Activated naive CD8-positive, alpha-beta T cell (primary cell): ENCODE results near the gene ZBTB5.
"Not testable (repeated sequence)": the region's sequence is repeated elsewhere in the genome, so short reads cannot be mapped to it uniquely, and the experiment has no call there.

Source experiments
- H3K27ac Mint-ChIP-seq: one replicate; pipeline ENCODE4 v1.8.0; 2021; ENCODE audit warnings: mixed read lengths
- H3K27me3 Mint-ChIP-seq: one replicate; pipeline ENCODE4 v1.8.0; 2021; ENCODE audit warnings: mixed read lengths
- H3K36me3 Mint-ChIP-seq: one replicate; pipeline ENCODE4 v1.8.0; 2021; ENCODE audit warnings: mixed read lengths
- H3K4me1 Mint-ChIP-seq: one replicate; pipeline ENCODE4 v1.8.0; 2021; ENCODE audit warnings: low read depth, mixed read lengths
- H3K4me3 Mint-ChIP-seq: one replicate; pipeline ENCODE4 v1.8.0; 2021; ENCODE audit warnings: mild to moderate bottlenecking, mixed read lengths
- H3K9me3 Mint-ChIP-seq: one replicate; pipeline ENCODE4 v1.8.0; 2021; ENCODE audit warnings: low read depth, mixed read lengths

ZBTB5 gene

GRCh38 chr9:37426846-37427245 is 38.4 kb downstream of the ZBTB5 start:
- no peaks in the 10 kb centered on the region for H3K27me3 Mint-ChIP-seq
- no peak overlapping the region for H3K27ac Mint-ChIP-seq
- peaks cover 3% of the 10 kb centered on the region for H3K36me3 Mint-ChIP-seq
- H3K4me3 Mint-ChIP-seq: no peak overlapping the region
- peaks cover 25% of the 10 kb centered on the region for H3K4me1 Mint-ChIP-seq
- no peaks in the 10 kb centered on the region for H3K9me3 Mint-ChIP-seq

GRCh38 chr9:37426431-37426830 is 38.8 kb downstream of the ZBTB5 start:
- H3K27me3 Mint-ChIP-seq, H3K4me3 Mint-ChIP-seq, H3K9me3 Mint-ChIP-seq, H3K36me3 Mint-ChIP-seq: not testable (repeated sequence)
- Mint-ChIP-seq H3K27ac (peak overlapping the region; percentile 46), H3K4me1 (peaks cover 28% of the 10 kb centered on the region)

GRCh38 chr9:37425298-37425752 is 39.9 kb downstream of the ZBTB5 start:
- Mint-ChIP-seq H3K27ac (no peak overlapping the region), H3K4me1 (peaks cover 30% of the 10 kb centered on the region), H3K36me3 (peaks cover 3% of the 10 kb centered on the region), H3K27me3 (no peaks in the 10 kb centered on the region), H3K4me3 (no peak overlapping the region), H3K9me3 (no peaks in the 10 kb centered on the region)

DNA sequence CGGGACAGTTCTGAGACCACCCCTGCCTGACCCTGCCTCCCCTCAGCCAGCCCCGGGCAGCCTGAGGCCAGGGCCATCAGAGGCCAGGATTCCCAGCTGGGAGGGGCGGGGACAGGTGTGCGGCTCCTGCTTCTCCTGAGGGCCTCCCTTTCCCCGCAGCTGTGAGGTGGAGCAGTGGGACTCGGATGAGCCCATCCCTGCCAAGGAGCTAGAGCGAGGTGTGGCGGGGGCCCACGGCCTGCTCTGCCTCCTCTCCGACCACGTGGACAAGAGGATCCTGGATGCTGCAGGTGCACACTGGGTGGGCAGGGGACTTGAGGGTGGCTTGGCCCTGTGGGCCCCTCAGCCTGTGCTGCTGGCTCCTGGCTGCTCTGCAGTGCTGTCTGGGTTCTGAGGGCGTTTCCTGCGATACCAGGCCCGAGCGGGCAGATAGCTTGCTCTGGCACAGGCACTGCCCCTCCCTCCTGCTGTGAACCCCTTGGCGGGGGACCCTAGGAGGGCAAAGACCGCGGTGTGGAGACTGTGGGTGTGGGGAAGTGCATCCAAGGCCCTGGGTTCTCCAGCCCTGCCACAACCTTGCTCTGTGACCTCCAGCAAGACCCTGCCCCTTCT is 40.5 kb downstream of the ZBTB5 start:
- no peak overlapping the region for H3K27ac Mint-ChIP-seq
- peaks cover 3% of the 10 kb centered on the region for H3K36me3 Mint-ChIP-seq
- peaks cover 30% of the 10 kb centered on the region for H3K4me1 Mint-ChIP-seq
- no peak overlapping the region for H3K4me3 Mint-ChIP-seq
- no peaks in the 10 kb centered on the region for H3K27me3 Mint-ChIP-seq
- no peaks in the 10 kb centered on the region for H3K9me3 Mint-ChIP-seq

- no peaks in the 10 kb centered on the region for H3K9me3 Mint-ChIP-seq
- H3K4me1 Mint-ChIP-seq: peaks cover 30% of the 10 kb centered on the region
- H3K4me3 Mint-ChIP-seq: peak overlapping the region; percentile 95
- no peaks in the 10 kb centered on the region for H3K27me3 Mint-ChIP-seq
- H3K27ac Mint-ChIP-seq: peak overlapping the region; percentile 70
- H3K36me3 Mint-ChIP-seq: peaks cover 3% of the 10 kb centered on the region
Measured at GRCh38 chr9:37424204-37424685, 41.0 kb downstream of the ZBTB5 start.

DNA sequence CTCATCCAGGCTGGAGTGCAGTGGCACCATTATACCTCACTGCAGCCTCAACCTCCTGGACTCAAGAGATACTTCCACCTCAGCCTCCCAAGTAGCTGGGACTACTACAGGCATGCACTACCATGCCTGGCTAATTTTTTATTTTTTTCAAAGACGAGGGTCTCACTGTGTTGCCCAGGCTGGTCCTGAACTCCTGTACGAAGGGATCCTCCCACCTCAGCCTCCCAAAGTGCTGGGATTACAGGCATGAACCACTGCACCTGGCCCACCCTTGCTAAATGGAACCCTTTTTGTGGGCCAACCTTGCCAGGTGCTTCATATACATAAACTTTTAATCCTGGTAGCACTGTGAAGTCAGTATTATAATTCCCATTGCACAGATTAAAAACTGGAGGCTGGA is 41.7 kb downstream of the ZBTB5 start:
- H3K27me3 Mint-ChIP-seq: no peaks in the 10 kb centered on the region
- H3K4me3 Mint-ChIP-seq: peak overlapping the region; percentile 95
- H3K9me3 Mint-ChIP-seq: no peaks in the 10 kb centered on the region
- H3K4me1 Mint-ChIP-seq: peaks cover 30% of the 10 kb centered on the region
- peak overlapping the region; percentile 70 for H3K27ac Mint-ChIP-seq
- H3K36me3 Mint-ChIP-seq: peaks cover 3% of the 10 kb centered on the region

- peaks cover 3% of the 10 kb centered on the region for H3K36me3 Mint-ChIP-seq
- peak within 1 kb of the TSS; percentile 95 for H3K4me3 Mint-ChIP-seq
- H3K9me3 Mint-ChIP-seq: no peaks in the 10 kb centered on the region
- peaks cover 30% of the 10 kb centered on the region for H3K4me1 Mint-ChIP-seq
- H3K27ac Mint-ChIP-seq: peak within 1 kb of the TSS; percentile 95
- H3K27me3 Mint-ChIP-seq: no peaks in the 10 kb centered on the region
Measured at GRCh38 chr9:37422289-37423104, 42.8 kb downstream of the ZBTB5 start, which contains the start of gene GRHPR. Gene GRHPR, plus strand, starts transcription at chr9:37422696. Its CDS starts 55 bp downstream, at chr9:37422751.

GRCh38 chr9:37421914-37422288 is 43.3 kb downstream of the ZBTB5 start:
- peaks cover 3% of the 10 kb centered on the region for H3K36me3 Mint-ChIP-seq
- H3K4me3 Mint-ChIP-seq: peak overlapping the region; percentile 95
- H3K27ac Mint-ChIP-seq: peak overlapping the region; percentile 95
- peaks cover 30% of the 10 kb centered on the region for H3K4me1 Mint-ChIP-seq
- no peaks in the 10 kb centered on the region for H3K9me3 Mint-ChIP-seq
- H3K27me3 Mint-ChIP-seq: no peaks in the 10 kb centered on the region

GRCh38 chr9:37420271-37421215 is 44.7 kb downstream of the ZBTB5 start:
- no peak overlapping the region for H3K4me3 Mint-ChIP-seq
- H3K9me3 Mint-ChIP-seq: no peaks in the 10 kb centered on the region
- H3K27me3 Mint-ChIP-seq: no peaks in the 10 kb centered on the region
- H3K27ac Mint-ChIP-seq: no peak overlapping the region
- H3K4me1 Mint-ChIP-seq: peaks cover 26% of the 10 kb centered on the region
- H3K36me3 Mint-ChIP-seq: no peaks in the 10 kb centered on the region

DNA sequence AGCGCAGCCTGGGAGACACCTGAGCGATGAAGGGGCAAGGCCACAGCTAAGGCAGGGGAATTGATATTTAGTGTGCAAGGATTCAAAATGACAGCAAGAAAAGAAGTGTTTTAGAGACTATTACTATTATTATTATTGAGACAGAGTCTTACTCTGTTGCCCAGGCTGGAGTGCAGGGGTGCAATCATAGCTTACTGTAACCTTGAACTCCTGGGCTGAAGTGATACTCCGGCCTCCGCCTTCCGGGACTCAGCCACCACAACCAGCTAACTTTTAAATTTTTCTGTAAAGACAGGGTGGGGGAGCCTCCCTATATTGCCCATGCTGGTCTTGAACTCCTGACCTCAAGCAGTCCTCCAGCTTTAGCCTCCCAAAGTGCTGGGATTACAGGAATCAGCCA is 46.0 kb downstream of the ZBTB5 start:
- no peak overlapping the region for H3K27ac Mint-ChIP-seq
- H3K4me3 Mint-ChIP-seq: no peak overlapping the region
- H3K36me3 Mint-ChIP-seq: no peaks in the 10 kb centered on the region
- H3K9me3 Mint-ChIP-seq: no peaks in the 10 kb centered on the region
- peaks cover 31% of the 10 kb centered on the region for H3K4me1 Mint-ChIP-seq
- no peaks in the 10 kb centered on the region for H3K27me3 Mint-ChIP-seq

DNA sequence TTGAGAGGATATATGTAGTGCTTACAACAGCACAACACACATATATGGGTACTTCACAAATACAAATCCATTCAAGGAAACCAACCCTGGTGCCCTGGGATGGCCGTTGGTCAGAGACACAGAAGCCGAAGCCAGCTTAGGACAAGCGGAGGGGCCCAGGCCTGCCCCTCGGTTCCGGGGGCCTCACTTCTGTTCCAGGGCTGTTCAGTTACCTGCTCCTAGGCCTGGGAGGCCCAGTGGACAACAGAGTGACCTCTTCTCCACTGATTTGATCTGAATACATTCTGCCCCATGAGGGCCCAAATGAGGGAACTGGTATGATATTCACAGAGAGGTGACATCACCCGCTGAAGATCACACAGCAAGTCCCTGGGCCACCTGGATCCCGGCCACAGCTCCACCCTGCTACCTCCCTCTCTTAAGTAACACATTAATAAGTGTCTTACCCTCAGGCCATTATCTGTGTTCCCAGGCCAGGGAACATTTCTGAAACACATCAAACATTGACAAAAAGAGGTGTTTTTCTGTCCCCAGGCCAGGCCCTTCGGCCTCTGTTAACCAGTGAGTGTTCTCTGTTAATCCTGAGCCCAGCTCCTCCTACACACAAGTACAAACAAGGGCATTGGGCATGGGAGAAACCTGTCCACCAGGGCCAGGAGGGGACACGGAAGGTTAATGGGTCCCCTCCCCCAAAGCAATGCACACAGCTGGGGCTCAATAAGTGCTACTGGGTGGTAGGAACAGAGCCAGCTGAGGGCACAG is 47.2 kb downstream of the ZBTB5 start:
- H3K27me3 Mint-ChIP-seq: no peaks in the 10 kb centered on the region
- H3K4me3 Mint-ChIP-seq: no peak overlapping the region
- H3K4me1 Mint-ChIP-seq: peaks cover 19% of the 10 kb centered on the region
- H3K27ac Mint-ChIP-seq: no peak overlapping the region
- no peaks in the 10 kb centered on the region for H3K36me3 Mint-ChIP-seq
- H3K9me3 Mint-ChIP-seq: no peaks in the 10 kb centered on the region

DNA sequence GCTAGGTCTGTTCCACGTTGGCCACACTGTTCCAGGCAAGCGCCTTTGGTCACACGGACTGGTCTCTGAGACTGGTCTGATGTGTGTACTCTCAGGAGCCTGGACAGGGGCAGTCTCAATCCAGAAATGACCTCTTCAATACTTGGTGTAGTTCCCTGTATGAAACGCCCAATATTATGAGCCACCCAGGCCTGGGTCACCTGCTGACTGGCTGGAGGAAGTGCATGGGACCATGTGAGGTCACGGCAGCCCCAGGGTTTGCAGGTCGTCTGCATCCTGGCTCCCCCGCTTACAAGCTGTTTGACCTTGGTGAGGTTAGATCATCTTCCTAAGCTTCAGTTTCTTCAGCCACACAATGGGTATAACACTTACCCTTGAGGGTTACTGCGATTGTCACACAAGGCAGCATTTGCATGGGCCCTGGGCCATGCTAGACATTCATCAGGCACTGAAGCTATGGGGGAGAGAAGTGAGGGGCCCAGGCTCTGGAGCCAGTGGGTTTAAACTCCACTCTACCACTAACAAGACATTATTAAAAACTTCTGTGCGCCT is 47.9 kb downstream of the ZBTB5 start:
- no peaks in the 10 kb centered on the region for H3K9me3 Mint-ChIP-seq
- no peaks in the 10 kb centered on the region for H3K36me3 Mint-ChIP-seq
- no peaks in the 10 kb centered on the region for H3K27me3 Mint-ChIP-seq
- H3K4me1 Mint-ChIP-seq: peaks cover 16% of the 10 kb centered on the region
- H3K4me3 Mint-ChIP-seq: no peak overlapping the region
- no peak overlapping the region for H3K27ac Mint-ChIP-seq

DNA sequence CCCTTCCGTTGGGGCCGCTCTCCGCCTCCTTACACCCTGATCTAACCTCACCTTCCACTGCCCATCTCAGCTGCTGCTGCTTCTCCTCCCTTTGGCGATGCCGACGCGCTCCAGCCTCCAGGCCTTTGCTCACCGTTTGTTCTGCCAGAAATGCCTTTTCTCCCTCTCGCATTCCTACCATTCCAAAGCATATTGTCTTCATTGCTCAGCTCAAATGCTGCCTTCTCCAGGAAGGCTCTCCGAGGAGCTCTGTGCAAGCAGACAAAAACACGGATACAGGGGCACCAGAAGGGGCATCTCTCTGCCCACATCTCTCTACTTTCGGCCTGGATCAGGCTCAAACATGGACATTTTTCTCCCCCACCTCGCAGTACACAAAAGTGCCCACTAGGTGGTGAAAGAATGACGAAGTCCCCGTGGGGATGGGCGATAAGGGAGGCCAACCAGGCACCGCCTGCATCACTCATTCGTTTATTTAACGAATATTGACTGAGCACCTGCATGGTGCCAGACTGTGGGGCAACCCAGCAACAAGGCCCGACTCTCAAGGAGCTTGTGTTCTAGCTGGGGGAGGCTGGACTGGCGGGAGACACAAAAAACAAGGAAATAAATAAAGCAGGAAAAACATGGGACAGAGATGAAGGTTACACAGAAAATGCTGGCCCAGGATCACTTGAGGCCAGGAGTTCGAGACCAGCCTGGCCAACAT is 50.1 kb downstream of the ZBTB5 start:
- no peaks in the 10 kb centered on the region for H3K36me3 Mint-ChIP-seq
- H3K4me3 Mint-ChIP-seq: no peak overlapping the region
- no peak overlapping the region for H3K27ac Mint-ChIP-seq
- H3K9me3 Mint-ChIP-seq: no peaks in the 10 kb centered on the region
- peaks cover 6% of the 10 kb centered on the region for H3K4me1 Mint-ChIP-seq
- H3K27me3 Mint-ChIP-seq: no peaks in the 10 kb centered on the region
